A549 (cell line): ENCODE measurements around the gene ITGA2. TPM values are rescaled to one million over a fixed set of nuclear protein-coding genes. Genes with fewer than 3 reads are reported as not detected.

Source experiments
- ATAC-seq, 2 experiments: fragments of 200-7000 bp in 1 of 2; fragments of >200 bp in 1 of 2; cut with Nextera tagmentation in 1 of 2; cut with Tn5 transposase in 1 of 2; 3 replicates each; pipeline versions ENCODE4 v1.8.0 to v1.9.1; 2018 to 2020; ENCODE audit warnings: mild to moderate bottlenecking in 1 of 2, moderate library complexity in 1 of 2
- CTCF ChIA-PET: fragments of 300-600 bp; sonication (Branson Sonifier 250); formaldehyde crosslinking; extraction: SDS; loops from one replicate; lab custom pipeline; 2021; ENCODE audit warnings: antibody characterized with exemption, inconsistent platforms; lab: Yijun Ruan, JAX
- POLR2A ChIA-PET: fragments of 350-600 bp; formaldehyde crosslinking; extraction: SDS; loops from one replicate; lab custom pipeline; 2021; ENCODE audit warnings: antibody characterized with exemption, inconsistent platforms; lab: Yijun Ruan, JAX
- DNase-seq, 2 experiments: peaks; one replicate each; pipeline versions ENCODE4 v3.0.0 to v3.0.0-alpha.2; 2011 to 2016; ENCODE audit warnings: low read depth in 1 of 2, low spot score in 1 of 2
- FAIRE-seq: peaks from 2 replicates; lab custom pipeline; 2011; peaks lifted over from hg19 to GRCh38; lab: Jason Lieb, UNC
- H3K27ac ChIP-seq, 2 experiments: fragments of >200 bp; sonication (Bioruptor Twin); formaldehyde crosslinking; 3 replicates each; pipeline ENCODE4 v1.5.1; 2016 to 2017
- H3K4me1 ChIP-seq: fragments of >200 bp; sonication (Bioruptor Twin); formaldehyde crosslinking; 3 replicates; pipeline ENCODE4 v1.6.1; 2016
- H3K4me2 ChIP-seq: fragments of >200 bp; sonication (Bioruptor Twin); formaldehyde crosslinking; 3 replicates; pipeline ENCODE4 v1.6.1; 2016
- H3K4me3 ChIP-seq: fragments of >200 bp; sonication (Bioruptor Twin); formaldehyde crosslinking; 3 replicates; pipeline ENCODE4 v1.5.1; 2016
- H3K9me3 ChIP-seq: fragments of >200 bp; sonication (Bioruptor Twin); formaldehyde crosslinking; 3 replicates; pipeline ENCODE4 v1.6.1; 2016
- ELK1 ChIP-seq: fragments of 150-350 bp; IDR thresholded peaks from 2 replicates; pipeline ENCODE4 v1.6.1; 2014; ENCODE audit warnings: low read depth, mild to moderate bottlenecking, low read length
- FOSB ChIP-seq: fragments of 250-450 bp; sonication (Bioruptor Pico); IDR thresholded peaks from 2 replicates; pipeline ENCODE4 v1.5.0; 2020; ENCODE audit warnings: mild to moderate bottlenecking, moderate library complexity
- FOSL2 ChIP-seq, 2 experiments: fragments of 450-650 bp in 1 of 2; fragments of >200 bp in 1 of 2; sonication (Bioruptor Twin) in 1 of 2; formaldehyde crosslinking; IDR thresholded peaks; 2 replicates each; pipeline versions ENCODE4 v1.5.0 to v1.6.1; 2016 to 2020; ENCODE audit warnings: mild to moderate bottlenecking in 1 of 2, moderate library complexity in 1 of 2
- FOXS1 ChIP-seq: fragments of 250-450 bp; sonication (Bioruptor Pico); IDR thresholded peaks from 2 replicates; pipeline ENCODE4 v1.5.0; 2020; ENCODE audit warnings: mild to moderate bottlenecking, moderate library complexity
- HEYL ChIP-seq: fragments of 250-450 bp; sonication (Bioruptor Pico); IDR thresholded peaks from 2 replicates; pipeline ENCODE4 v1.8.0; 2021; ENCODE audit warnings: mild to moderate bottlenecking, moderate library complexity
- HMGXB4 ChIP-seq: fragments of 250-450 bp; sonication (Bioruptor Pico); IDR thresholded peaks from 2 replicates; pipeline ENCODE4 v1.5.0; 2021; ENCODE audit warnings: mild to moderate bottlenecking, moderate library complexity, borderline replicate concordance
- KDM1A ChIP-seq: fragments of 200-600 bp; sonication (generic); IDR thresholded peaks from 2 replicates; pipeline ENCODE4 v1.6.1; 2016; ENCODE audit warnings: low read depth, mild to moderate bottlenecking
- KDM5A ChIP-seq: fragments of 200-600 bp; sonication (generic); IDR thresholded peaks from 2 replicates; pipeline ENCODE4 v1.6.1; 2016; ENCODE audit warnings: antibody characterized with exemption, mild to moderate bottlenecking
- MAFK ChIP-seq: fragments of 450-650 bp; IDR thresholded peaks from 2 replicates; pipeline ENCODE4 v1.6.1; 2014; ENCODE audit not compliant: partially characterized antibody
- MAX ChIP-seq: IDR thresholded peaks from 2 replicates; pipeline ENCODE4 v1.6.1; 2012
- MYC ChIP-seq: IDR thresholded peaks from 2 replicates; pipeline ENCODE4 v1.6.1; 2012; ENCODE audit warnings: mild to moderate bottlenecking, inconsistent platforms, low read length, improper control_type of control experiment, borderline replicate concordance
- POLR2A ChIP-seq: IDR thresholded peaks from 2 replicates; pipeline ENCODE4 v1.6.1; 2012; ENCODE audit warnings: mild to moderate bottlenecking, low read length
- REST ChIP-seq: fragments of 200-600 bp; sonication (generic); IDR thresholded peaks from 2 replicates; pipeline ENCODE4 v1.6.1; 2016; ENCODE audit warnings: antibody characterized with exemption, mild to moderate bottlenecking, moderate library complexity
- RFX5 ChIP-seq: fragments of 450-650 bp; IDR thresholded peaks from 2 replicates; pipeline ENCODE4 v1.7.1; 2014; ENCODE audit warnings: antibody characterized with exemption, mild to moderate bottlenecking, moderate library complexity
- RNF2 ChIP-seq: fragments of 200-600 bp; sonication (generic); IDR thresholded peaks from 2 replicates; pipeline ENCODE4 v1.6.1; 2016; ENCODE audit warnings: low read depth, mild to moderate bottlenecking, antibody characterized with exemption, moderate library complexity, borderline replicate concordance
- SMC3 ChIP-seq: fragments of >200 bp; sonication (Bioruptor Twin); formaldehyde crosslinking; IDR thresholded peaks from 3 replicates; pipeline ENCODE4 v1.6.1; 2018; ENCODE audit warnings: inconsistent platforms
- TFCP2L1 ChIP-seq: fragments of 250-450 bp; sonication (Bioruptor Pico); IDR thresholded peaks from 2 replicates; pipeline ENCODE4 v1.5.0; 2021; ENCODE audit warnings: mild to moderate bottlenecking
- USF2 ChIP-seq: fragments of 450-650 bp; IDR thresholded peaks from 2 replicates; pipeline ENCODE4 v1.6.1; 2014; ENCODE audit warnings: antibody characterized with exemption
- ZC3H11A ChIP-seq: fragments of 450-650 bp; IDR thresholded peaks from 2 replicates; pipeline ENCODE4 v1.6.1; 2014; ENCODE audit warnings: antibody characterized with exemption, mild to moderate bottlenecking
- ZNF302 ChIP-seq: fragments of 250-450 bp; sonication (Bioruptor Pico); IDR thresholded peaks from 2 replicates; pipeline ENCODE4 v1.9.0; 2021; ENCODE audit warnings: inconsistent platforms, mild to moderate bottlenecking, moderate library complexity
- WGBS: methylation state at CpG from one replicate; pipeline ENCODE4 v1.1.6; 2017; ENCODE audit errors: missing lambda C conversion rate; 5-methylcytosine and 5-hydroxymethylcytosine counted together
- polyA plus RNA-seq, 4 experiments: library from polyadenylated mRNA; depleted of rRNA in 3 of 4; stranded (reverse); fragments of >200 nt; fragmentation: RNase III in 1 of 4; extraction: RNeasy Plus Mini Kit Qiagen cat#74134 plus additional on column Dnase treatment in 1 of 4; gene quantifications; 2 replicates in 3 of 4; 3 replicates in 1 of 4; pipeline ENCODE4 v1.2.3, GENCODE V29; 2011 to 2017

The ITGA2 gene
- polyA plus RNA-seq, 2 of the 4 experiments (the other 2 are of a cell fraction): 8.5 to 28.0 TPM

- Histone ChIP-seq H3K9me3 (no peaks in the 10 kb centered on the region), H3K4me2 (no peak overlapping the region), H3K4me3 (no peak overlapping the region), H3K4me1 (peaks cover 27% of the 10 kb centered on the region), H3K27ac (no peak overlapping the region)
- 56% methylated on average over 4 of the region's 4 CpGs for WGBS
- no peak for FAIRE-seq
- DNase-seq: no peak
- ChIA-PET POLR2A (interaction anchor here (0.6 to 0.9 kb wide), 2 partner anchors 10 to 1269 kb away, joined by 3 read pairs; partner anchors contain the start of gene ARL15), CTCF (interaction anchor here (0.6 to 4.8 kb wide), 3 partner anchors 17 to 93 kb away, joined by 3 to 27 read pairs (median 4); no protein-coding TSS in a partner anchor)
- no peak for TF ChIP-seq MYC
- no peak for TF ChIP-seq FOSL2 (IDR thresholded peaks at IDR 0.05)
- no peak for TF ChIP-seq FOSL2 (CRISPR knock-in tag; IDR thresholded peaks at IDR 0.05)
- no peak for TF ChIP-seq KDM5A
- TF ChIP-seq MAX: no peak
- ATAC-seq: no peak
Observed at GRCh38 chr5:53041071-53041692, 52.0 kb downstream of the ITGA2 start.

GRCh38 chr5:53041740-53042139, 52.6 kb downstream of the ITGA2 start:
- ATAC-seq (no peak), DNase-seq (no peak), FAIRE-seq (no peak)
- H3K9me3 ChIP-seq: no peaks in the 10 kb centered on the region
- POLR2A ChIA-PET: interaction anchor here (0.6 to 0.9 kb wide), 2 partner anchors 10 to 1269 kb away, joined by 3 read pairs; partner anchors contain the start of gene ARL15
- H3K4me1 ChIP-seq: peaks cover 21% of the 10 kb centered on the region
- CTCF ChIA-PET: interaction anchor here (0.6 to 4.8 kb wide), 3 partner anchors 17 to 94 kb away, joined by 3 to 27 read pairs (median 4); no protein-coding TSS in a partner anchor
- no peak overlapping the region for H3K4me2 ChIP-seq
- no peak overlapping the region for H3K4me3 ChIP-seq
- WGBS: 84% methylated on average over 1 of the region's 1 CpG
- TF ChIP-seq POLR2A: no peak
- TF ChIP-seq RFX5: no peak
- no peak for TF ChIP-seq HEYL (CRISPR knock-in tag)
- no peak for TF ChIP-seq SMC3
- TF ChIP-seq FOSL2 (IDR thresholded peaks at IDR 0.05): no peak
- no peak for TF ChIP-seq FOSL2 (CRISPR knock-in tag; IDR thresholded peaks at IDR 0.05)
- no peak for TF ChIP-seq FOXS1
- no peak for TF ChIP-seq HMGXB4 (CRISPR knock-in tag)
- TF ChIP-seq KDM1A: no peak
- TF ChIP-seq FOSB (CRISPR knock-in tag): no peak
- no peak for TF ChIP-seq RNF2
- TF ChIP-seq ZC3H11A: no peak
- no peak overlapping the region for H3K27ac ChIP-seq

- TF ChIP-seq ZNF302 (CRISPR knock-in tag) (no peak), MAFK (peak; percentile 45)
- TF ChIP-seq, all 56 proteins: peak for 1
- Histone ChIP-seq H3K4me2 (no peak overlapping the region), H3K4me1 (no peaks in the 10 kb centered on the region), H3K9me3 (no peaks in the 10 kb centered on the region), H3K27ac (no peak overlapping the region), H3K4me3 (no peak overlapping the region)
- ChIA-PET CTCF (interaction anchor here (1.7 to 2.1 kb wide), 2 partner anchors 10 to 97 kb away, joined by 5 to 16 read pairs; no protein-coding TSS in a partner anchor), POLR2A (no interaction called here)
- no peak for ATAC-seq
- no peak for FAIRE-seq
- no peak for DNase-seq
Observed at GRCh38 chr5:53045263-53045662, 56.1 kb downstream of the ITGA2 start.

- ChIA-PET POLR2A (no interaction called here), CTCF (interaction anchor here (1.0 to 3.2 kb wide), 4 partner anchors 10 to 99 kb away, joined by 4 to 14 read pairs (median 6); no protein-coding TSS in a partner anchor)
- ATAC-seq (no peak), FAIRE-seq (no peak), DNase-seq (no peak)
- Histone ChIP-seq H3K4me1 (no peaks in the 10 kb centered on the region), H3K27ac (no peak overlapping the region), H3K4me3 (no peak overlapping the region), H3K4me2 (no peak overlapping the region), H3K9me3 (no peaks in the 10 kb centered on the region)
- WGBS: 96% methylated on average over 2 of the region's 2 CpGs
- TF ChIP-seq USF2: no peak
- TF ChIP-seq ELK1: no peak
- TF ChIP-seq TFCP2L1 (CRISPR knock-in tag): no peak
- TF ChIP-seq REST: no peak
Observed at GRCh38 chr5:53048248-53048647, 59.1 kb downstream of the ITGA2 start.
